Activated T-helper 9 cell treated with anti-CD3 and anti-CD28 coated beads, Interleukin-2, amount 50 U/mL, for 16 hours (primary cell): Measurements from ENCODE around the gene PHPT1.
"Not testable (repeated sequence)": the region's sequence is repeated elsewhere in the genome, so short reads cannot be mapped to it uniquely, and the experiment has no call there.

Experiments
- DNase-seq: peaks from one replicate; pipeline ENCODE4 v3.0.0-alpha.2; 2020; ENCODE audit warnings: low read depth

PHPT1 gene

GRCh38 chr9:136849038-136849959 is at the start of gene PHPT1:
TSS of gene PHPT1 (plus strand) at chr9:136849409. CDS start at chr9:136849431, 22 bp downstream.
- peak; percentile 94 for DNase-seq

GRCh38 chr9:136799854-136800657 is 49.2 kb upstream of the PHPT1 start:
- DNase-seq: peak; percentile 90

GRCh38 chr9:136802321-136802720 is 46.9 kb upstream of the PHPT1 start:
- DNase-seq: no peak

GRCh38 chr9:136803009-136803550 is 46.1 kb upstream of the PHPT1 start:
- not testable (repeated sequence) for DNase-seq

GRCh38 chr9:136803551-136804508 is 45.4 kb upstream of the PHPT1 start:
- DNase-seq: no peak

- no peak for DNase-seq
These were observed 44.6 kb upstream of the PHPT1 start for GRCh38 chr9:136804509-136805206.

- DNase-seq: no peak
These were observed 43.9 kb upstream of the PHPT1 start for GRCh38 chr9:136805207-136805740.

GRCh38 chr9:136806067-136806466 is 43.1 kb upstream of the PHPT1 start:
- no peak for DNase-seq

- no peak for DNase-seq
These were observed 42.5 kb upstream of the PHPT1 start for GRCh38 chr9:136806631-136807201.

GRCh38 chr9:136807281-136808074 is 41.7 kb upstream of the PHPT1 start, which contains the start of gene RABL6:
TSS of gene RABL6 (plus strand) at chr9:136807948. CDS start at chr9:136808197, 249 bp downstream.
- peak; percentile 74 for DNase-seq

- peak; percentile 33 for DNase-seq
These were observed 41.0 kb upstream of the PHPT1 start for GRCh38 chr9:136808075-136808805.

- DNase-seq: no peak
These were observed 40.4 kb upstream of the PHPT1 start for GRCh38 chr9:136808806-136809158.

GRCh38 chr9:136814725-136815421 is 34.3 kb upstream of the PHPT1 start:
- no peak for DNase-seq

- no peak for DNase-seq
These were observed 33.8 kb upstream of the PHPT1 start for GRCh38 chr9:136815422-136815782.

GRCh38 chr9:136820971-136821825 is 28.0 kb upstream of the PHPT1 start:
- DNase-seq: no peak

GRCh38 chr9:136821826-136822544 is 27.2 kb upstream of the PHPT1 start:
- DNase-seq: no peak
